ENCODE data around the gene PGGHG.
"Not testable (repeated sequence)": the region's sequence is repeated elsewhere in the genome, so short reads cannot be mapped to it uniquely, and the experiment has no call there.

The PGGHG gene

DNA sequence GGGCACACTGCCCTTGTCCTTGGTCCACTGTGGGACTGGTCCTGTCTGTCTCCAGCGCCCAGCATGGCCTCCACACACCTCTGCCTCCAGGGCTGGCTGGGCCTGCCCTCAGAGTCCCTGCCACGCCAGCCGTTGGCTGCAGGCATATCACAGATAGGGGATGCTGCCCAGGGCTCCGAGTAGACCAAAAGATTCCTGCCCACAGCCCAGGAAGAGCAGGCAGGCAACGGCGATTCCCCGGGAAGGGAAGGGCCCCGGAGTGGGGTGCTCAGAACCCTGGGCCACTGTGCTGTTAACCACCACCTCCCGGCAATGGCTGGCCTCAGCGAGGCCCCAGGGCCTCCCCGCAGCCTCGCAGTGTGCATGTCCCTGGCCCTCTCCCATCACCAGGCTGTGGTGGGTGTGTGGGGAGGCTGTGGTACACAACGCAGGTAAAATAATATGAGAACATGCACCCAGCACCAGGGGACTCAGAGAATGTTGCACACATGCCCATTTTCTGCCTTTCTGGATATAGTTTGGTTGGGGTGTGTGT lies 8.2 kb downstream of the PGGHG start:
- H3K9me3 Mint-ChIP-seq = no peaks in the 10 kb centered on the region
- H3K27ac Mint-ChIP-seq = no peak overlapping the region
- peaks cover 6% of the 10 kb centered on the region for H3K4me1 Mint-ChIP-seq (ENCODE audit: low read depth)
- H3K4me3 Mint-ChIP-seq = no peak overlapping the region
- H3K36me3 Mint-ChIP-seq (ENCODE audit: low read depth) = peaks cover 8% of the 10 kb centered on the region
- peak; percentile 32 for DNase-seq
- H3K27me3 Mint-ChIP-seq = no peaks in the 10 kb centered on the region

DNA sequence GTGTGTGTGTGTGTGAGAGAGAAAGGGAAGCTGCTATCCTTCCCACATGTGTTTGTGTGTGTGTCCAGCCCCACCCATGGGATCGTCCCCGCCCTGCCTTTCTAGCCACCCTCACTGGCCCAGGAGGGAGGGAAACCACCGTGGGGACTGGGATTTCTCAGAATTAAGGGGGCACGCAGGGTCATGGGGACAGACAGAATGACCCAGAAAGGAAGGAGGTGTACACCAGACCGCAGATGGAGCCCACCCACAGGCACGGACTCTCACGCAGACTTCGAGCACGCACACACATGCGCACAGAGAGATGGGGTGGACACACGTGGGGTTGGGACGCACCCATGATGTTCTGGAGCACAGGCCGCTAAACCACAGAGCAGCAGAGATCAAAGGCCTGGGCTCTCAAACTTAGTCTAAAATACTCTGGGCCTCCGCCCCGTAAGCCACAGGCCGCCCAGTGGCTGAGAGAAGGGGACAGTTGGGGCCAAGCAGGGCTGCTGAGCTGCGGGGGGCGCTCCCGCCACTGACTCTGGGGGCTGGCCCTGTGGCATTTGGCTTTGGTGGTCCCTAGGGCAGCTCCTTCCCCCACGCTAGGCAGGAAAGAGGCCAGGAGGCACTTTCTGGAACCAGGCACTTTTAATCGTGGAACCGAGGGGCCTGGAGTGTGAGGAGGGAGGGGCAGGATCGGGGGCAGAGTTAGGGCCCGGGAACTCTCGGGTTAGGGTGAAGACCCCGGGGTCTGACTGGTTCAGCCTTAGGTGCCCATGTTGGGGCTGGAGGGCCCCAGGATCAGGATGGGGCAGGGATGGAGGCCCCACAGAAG lies 8.9 kb downstream of the PGGHG start:
- Mint-ChIP-seq H3K27me3 (no peaks in the 10 kb centered on the region), H3K4me3 (no peak overlapping the region), H3K36me3 (ENCODE audit: low read depth) (peaks cover 8% of the 10 kb centered on the region), H3K9me3 (no peaks in the 10 kb centered on the region), H3K27ac (no peak overlapping the region), H3K4me1 (ENCODE audit: low read depth) (peaks cover 9% of the 10 kb centered on the region)
- DNase-seq = peak; percentile 42

DNA sequence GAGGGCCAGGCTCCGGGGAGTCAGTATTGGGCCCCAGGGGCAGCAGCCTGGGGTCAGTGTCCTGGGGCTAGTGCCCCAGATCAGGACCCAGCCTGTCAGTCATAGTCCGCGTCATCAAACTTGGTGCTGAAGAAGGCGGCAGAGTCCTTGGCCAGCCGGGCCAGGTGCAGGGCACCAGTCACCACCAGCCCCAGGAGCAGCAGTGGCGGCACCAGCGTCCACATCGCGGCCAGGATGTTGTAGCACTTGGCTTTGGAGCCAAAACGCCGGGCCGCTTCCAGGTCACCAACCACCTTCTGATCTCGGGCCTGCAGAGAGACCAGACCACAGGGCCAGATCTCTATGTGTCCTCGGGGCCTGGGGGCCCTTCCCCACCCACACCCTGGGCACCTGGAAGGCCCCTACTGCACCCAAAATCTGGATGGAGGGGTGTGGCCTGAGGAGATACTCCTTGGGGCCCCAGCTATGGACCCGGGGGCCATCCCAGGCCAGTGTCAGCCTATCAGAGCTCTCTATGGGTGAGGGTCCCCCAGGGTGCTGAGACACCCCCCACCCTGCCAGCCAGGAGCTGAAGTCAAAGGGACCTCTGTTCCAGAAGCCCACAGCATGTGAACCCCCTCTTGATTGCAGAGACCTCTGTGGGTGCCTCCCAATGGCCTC lies 9.6 kb downstream of the PGGHG start:
- Mint-ChIP-seq H3K9me3 (no peaks in the 10 kb centered on the region), H3K4me3 (no peak overlapping the region), H3K4me1 (ENCODE audit: low read depth) (peaks cover 15% of the 10 kb centered on the region), H3K27ac (no peak overlapping the region), H3K27me3 (no peaks in the 10 kb centered on the region), H3K36me3 (ENCODE audit: low read depth) (peaks cover 4% of the 10 kb centered on the region)
- DNase-seq = peak; percentile 32

DNA sequence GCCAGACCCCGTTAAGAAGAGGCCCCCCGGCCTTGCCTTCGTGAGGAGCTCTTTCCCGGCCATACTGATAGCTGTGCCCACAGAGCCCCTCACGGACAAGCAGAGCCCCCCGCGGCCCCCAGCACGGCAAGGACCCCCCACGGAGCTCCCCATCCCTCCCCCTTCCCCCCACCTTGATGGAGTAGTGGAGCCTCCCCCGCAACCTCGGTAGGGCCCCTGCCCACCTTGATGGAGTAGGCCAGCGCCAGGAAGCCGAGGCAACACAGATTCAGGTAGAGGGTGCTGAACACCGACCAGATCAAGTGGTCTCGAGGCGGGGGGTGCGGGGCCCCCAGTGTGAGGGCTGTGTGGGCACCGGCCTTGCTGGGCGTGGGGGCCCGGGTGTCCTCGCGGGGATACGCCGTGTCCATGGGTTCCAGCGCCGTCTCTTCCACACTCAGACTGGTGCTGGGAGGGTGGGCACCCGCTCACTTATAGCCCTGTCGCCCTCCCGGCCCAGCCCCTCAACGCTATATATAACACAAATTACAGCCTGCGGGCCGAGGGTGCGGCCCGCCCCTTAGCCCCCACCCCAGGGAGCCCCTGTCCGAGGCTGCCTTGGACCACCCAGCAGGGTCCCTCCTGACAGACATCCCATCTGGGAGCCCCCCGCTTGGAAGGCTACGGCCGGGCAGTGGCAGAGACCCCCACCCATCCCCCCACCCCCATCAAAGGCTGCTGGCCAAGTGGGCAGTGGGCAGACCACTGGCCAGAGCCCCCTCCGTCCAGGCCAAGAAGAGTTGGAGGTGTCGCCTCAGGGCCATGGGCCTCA lies 10.4 kb downstream of the PGGHG start, which contains the start of gene IFITM5:
Gene IFITM5, minus strand, starts transcription at position 446 of the 811 bp plus-strand sequence. Its CDS starts 36 bp downstream, at position 410.
- H3K4me3 Mint-ChIP-seq = no peak within 1 kb of the TSS
- DNase-seq = no peak

DNA sequence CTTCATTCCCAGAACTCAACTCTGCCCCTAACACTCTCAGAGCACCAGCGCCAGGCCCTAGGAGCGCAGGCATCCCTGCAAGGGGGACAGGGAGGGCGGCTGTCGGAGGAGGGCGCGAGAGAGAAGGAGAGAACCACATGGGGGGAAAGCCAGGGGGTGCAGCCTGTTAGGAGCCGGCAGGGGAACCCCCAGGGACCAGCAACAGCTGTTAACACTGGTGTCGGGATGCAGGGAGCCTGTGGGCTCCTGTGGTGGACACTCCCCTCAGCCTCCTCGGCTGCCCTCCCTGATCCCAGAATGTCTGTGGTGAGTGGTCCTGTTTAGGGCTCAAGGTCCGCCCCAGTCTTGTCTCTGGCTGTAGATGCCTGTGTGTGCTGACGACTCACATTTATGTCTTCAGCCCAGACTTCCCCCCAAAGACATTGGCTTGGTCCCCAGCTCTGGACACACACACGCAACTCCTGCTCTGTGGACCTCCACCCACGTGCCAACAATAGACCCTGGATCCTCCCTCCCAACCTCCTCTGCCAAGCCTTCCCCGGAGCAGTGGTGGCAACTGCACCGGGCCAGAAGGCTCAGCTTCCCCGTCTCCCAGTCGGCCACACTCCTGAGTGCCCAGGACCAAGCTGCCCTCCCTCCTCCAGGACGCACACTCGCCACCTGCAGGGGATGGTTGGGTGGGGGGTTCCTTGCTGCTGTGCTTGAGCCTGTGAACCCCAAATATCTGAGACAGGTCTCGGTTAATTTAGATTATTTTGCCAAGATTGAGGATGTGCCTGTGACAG lies 11.2 kb downstream of the PGGHG start:
- DNase-seq = no peak
- no peaks in the 10 kb centered on the region for H3K36me3 Mint-ChIP-seq (ENCODE audit: low read depth)
- no peak overlapping the region for H3K4me3 Mint-ChIP-seq
- H3K4me1 Mint-ChIP-seq (ENCODE audit: low read depth) = peaks cover 25% of the 10 kb centered on the region
- no peaks in the 10 kb centered on the region for H3K27me3 Mint-ChIP-seq
- no peaks in the 10 kb centered on the region for H3K9me3 Mint-ChIP-seq
- H3K27ac Mint-ChIP-seq = no peak overlapping the region

More for the DNA sequence above, 10.4 kb downstream of the PGGHG start, which contains the start of gene IFITM5:
- peaks cover 20% of the 10 kb centered on the region for H3K4me1 Mint-ChIP-seq (ENCODE audit: low read depth)
- H3K9me3 Mint-ChIP-seq = no peaks in the 10 kb centered on the region
- no peaks in the 10 kb centered on the region for H3K27me3 Mint-ChIP-seq
- peaks cover 3% of the 10 kb centered on the region for H3K36me3 Mint-ChIP-seq (ENCODE audit: low read depth)
- H3K27ac Mint-ChIP-seq = no peak within 1 kb of the TSS

DNA sequence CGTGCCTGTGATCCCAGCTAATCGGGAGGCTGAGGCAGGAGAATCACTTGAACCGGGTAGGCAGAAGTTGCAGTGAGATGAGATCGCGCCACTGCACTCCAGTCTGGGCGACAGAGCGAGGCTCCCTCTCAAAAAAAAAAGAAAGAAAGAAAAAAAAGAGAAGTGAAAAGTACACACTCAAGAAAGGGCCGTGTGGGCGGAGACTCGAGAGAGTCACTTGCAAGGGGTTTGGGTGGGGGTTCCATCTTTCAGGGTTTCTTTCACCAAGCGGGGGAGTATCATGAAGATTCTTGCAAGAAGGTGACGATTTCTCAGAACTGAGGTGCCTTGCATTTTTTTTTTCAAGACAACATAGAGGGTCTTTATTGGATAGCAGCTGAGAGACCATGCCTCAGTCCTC lies 14.4 kb downstream of the PGGHG start:
- no peak overlapping the region for H3K4me3 Mint-ChIP-seq
- H3K27me3 Mint-ChIP-seq = no peaks in the 10 kb centered on the region
- H3K27ac Mint-ChIP-seq = no peak overlapping the region
- no peak for DNase-seq
- peaks cover 5% of the 10 kb centered on the region for H3K36me3 Mint-ChIP-seq (ENCODE audit: low read depth)
- no peaks in the 10 kb centered on the region for H3K9me3 Mint-ChIP-seq
- H3K4me1 Mint-ChIP-seq (ENCODE audit: low read depth) = peaks cover 44% of the 10 kb centered on the region

DNA sequence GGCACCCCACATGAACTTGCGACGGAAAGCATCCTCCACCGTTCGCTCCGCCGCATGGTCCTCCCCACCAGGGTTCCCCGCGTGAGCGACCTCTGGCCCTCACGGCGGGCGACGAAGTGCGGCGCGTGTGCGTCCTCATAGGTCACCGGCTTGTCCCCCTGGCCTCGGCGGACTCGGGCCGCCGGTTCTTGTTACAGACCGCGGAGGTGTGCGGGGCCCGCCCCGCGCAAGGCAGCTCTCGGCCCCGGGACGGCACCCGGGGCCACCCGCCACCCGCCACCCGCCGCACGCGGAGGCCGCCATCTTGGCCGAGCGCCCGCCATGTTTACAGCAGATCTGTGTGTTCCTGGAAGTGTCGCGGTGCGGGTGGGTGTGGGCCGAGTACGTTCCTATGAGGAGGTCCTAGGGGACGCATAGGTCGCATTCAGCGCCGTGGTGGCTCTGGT lies 15.2 kb downstream of the PGGHG start:
- peaks cover 45% of the 10 kb centered on the region for H3K4me1 Mint-ChIP-seq (ENCODE audit: low read depth)
- no peak for DNase-seq
- H3K27me3 Mint-ChIP-seq = no peaks in the 10 kb centered on the region
- H3K27ac Mint-ChIP-seq = no peak overlapping the region
- no peak overlapping the region for H3K4me3 Mint-ChIP-seq
- H3K9me3 Mint-ChIP-seq = no peaks in the 10 kb centered on the region
- peaks cover 12% of the 10 kb centered on the region for H3K36me3 Mint-ChIP-seq (ENCODE audit: low read depth)

DNA sequence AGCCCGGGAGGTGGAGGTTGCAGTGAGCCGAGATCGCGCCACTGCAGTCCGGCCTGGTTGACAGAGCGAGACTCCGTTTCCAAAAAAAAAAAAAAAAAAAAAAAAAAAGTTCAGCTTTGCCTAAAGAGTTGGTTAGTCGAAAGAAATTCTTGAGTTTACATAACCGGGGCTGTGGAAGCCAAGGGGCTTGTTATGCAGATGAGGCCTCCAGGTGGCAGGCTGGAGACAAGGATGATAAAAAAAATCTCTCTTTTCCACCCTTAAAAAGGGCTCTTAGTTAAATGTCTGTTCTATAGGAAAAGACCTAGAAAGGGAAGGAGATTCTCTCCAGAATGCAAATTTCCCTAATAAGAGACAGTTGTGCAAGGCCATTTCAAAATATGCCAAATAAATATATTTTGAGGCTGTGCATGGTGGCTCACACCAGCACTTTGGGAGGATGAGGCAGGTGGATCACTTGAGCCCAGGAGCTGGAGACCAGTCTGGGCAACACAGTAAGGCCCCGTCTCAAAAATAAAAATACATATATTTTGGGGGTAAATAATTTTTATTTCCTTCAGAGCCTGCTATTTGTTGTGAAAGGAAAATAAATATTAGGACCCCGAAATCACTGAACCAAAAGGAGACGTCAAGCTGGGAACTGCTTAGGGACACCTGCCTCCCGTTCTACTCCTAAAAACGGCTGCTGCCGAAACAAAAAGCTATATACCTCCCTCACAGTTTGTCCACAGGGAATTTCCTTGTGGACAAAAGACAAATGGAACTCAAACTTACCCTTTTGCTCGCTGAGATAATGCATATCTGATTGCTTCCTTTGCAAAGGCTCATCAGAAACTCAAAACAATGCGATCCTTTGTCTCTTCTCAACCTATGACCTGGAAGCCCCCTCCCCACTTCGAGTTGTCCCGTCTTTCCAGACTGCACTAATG lies 16.3 kb downstream of the PGGHG start:
- H3K9me3 Mint-ChIP-seq = no peaks in the 10 kb centered on the region
- peaks cover 52% of the 10 kb centered on the region for H3K4me1 Mint-ChIP-seq (ENCODE audit: low read depth)
- H3K27me3 Mint-ChIP-seq = no peaks in the 10 kb centered on the region
- H3K36me3 Mint-ChIP-seq (ENCODE audit: low read depth) = peaks cover 22% of the 10 kb centered on the region
- peak; percentile 60 for DNase-seq
- H3K27ac Mint-ChIP-seq = no peak overlapping the region
- H3K4me3 Mint-ChIP-seq = no peak overlapping the region

DNA sequence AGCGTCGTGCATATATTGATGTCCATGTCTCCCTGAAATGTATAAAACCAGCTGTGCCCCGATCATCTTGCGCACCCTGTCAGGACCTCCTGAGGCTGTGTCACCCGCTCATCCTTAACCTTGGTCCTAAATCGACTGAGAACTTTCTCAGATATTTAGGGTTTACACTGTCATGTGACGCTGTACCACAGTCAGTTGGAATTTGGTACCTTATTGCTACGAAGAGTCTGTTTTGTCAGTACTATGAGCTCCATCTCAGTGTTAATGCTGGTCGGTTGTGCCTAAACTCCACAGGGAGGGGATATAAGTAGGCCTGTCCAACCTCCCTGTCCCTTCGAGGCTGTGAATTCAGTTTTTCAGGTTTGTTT lies 16.9 kb downstream of the PGGHG start:
- Mint-ChIP-seq H3K36me3 (ENCODE audit: low read depth) (peaks cover 22% of the 10 kb centered on the region), H3K9me3 (no peaks in the 10 kb centered on the region), H3K27me3 (no peaks in the 10 kb centered on the region), H3K4me3 (no peak overlapping the region), H3K4me1 (ENCODE audit: low read depth) (peaks cover 52% of the 10 kb centered on the region), H3K27ac (peak overlapping the region; percentile 37)
- DNase-seq = no peak

DNA sequence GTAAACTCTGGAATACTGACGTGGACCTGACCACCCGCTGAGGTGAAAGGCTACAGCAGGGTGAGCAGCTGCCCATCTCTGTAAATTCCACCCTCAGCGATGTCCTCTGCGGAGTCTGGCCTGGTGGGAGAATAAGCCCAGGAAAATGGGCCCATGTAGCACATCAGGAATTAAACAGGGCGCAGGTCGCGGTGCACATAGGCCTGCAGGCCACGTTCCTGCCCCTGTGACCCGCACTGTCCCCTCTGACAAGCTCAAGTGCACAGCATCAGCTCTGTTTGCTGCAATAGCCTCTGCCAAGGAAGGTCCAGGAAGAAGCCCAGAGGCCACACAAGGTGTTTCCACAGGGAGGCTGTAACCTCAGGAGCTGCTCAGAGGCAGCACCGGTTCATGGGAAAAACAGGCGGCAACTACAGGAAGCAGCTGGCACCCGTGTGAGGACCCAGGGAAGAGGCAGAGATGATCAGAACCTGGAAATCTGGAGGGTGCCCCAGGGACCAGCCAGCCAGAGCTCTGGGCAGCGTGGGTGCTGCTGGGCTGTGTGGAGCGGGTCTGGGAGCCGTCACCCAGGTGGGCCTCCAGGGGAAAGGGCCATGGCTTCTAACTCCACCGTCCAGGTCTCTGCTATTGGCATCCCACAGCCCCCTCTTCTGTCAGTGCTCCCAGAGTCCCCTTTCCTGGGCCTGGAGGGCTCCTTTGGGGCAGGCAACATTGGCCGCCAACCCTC lies 17.9 kb downstream of the PGGHG start:
- Mint-ChIP-seq H3K27ac (peak overlapping the region; percentile 77), H3K4me3 (peak overlapping the region; percentile 91), H3K4me1 (ENCODE audit: low read depth) (peaks cover 55% of the 10 kb centered on the region), H3K9me3 (no peaks in the 10 kb centered on the region), H3K36me3 (ENCODE audit: low read depth) (peaks cover 22% of the 10 kb centered on the region), H3K27me3 (no peaks in the 10 kb centered on the region)
- no peak for DNase-seq

DNA sequence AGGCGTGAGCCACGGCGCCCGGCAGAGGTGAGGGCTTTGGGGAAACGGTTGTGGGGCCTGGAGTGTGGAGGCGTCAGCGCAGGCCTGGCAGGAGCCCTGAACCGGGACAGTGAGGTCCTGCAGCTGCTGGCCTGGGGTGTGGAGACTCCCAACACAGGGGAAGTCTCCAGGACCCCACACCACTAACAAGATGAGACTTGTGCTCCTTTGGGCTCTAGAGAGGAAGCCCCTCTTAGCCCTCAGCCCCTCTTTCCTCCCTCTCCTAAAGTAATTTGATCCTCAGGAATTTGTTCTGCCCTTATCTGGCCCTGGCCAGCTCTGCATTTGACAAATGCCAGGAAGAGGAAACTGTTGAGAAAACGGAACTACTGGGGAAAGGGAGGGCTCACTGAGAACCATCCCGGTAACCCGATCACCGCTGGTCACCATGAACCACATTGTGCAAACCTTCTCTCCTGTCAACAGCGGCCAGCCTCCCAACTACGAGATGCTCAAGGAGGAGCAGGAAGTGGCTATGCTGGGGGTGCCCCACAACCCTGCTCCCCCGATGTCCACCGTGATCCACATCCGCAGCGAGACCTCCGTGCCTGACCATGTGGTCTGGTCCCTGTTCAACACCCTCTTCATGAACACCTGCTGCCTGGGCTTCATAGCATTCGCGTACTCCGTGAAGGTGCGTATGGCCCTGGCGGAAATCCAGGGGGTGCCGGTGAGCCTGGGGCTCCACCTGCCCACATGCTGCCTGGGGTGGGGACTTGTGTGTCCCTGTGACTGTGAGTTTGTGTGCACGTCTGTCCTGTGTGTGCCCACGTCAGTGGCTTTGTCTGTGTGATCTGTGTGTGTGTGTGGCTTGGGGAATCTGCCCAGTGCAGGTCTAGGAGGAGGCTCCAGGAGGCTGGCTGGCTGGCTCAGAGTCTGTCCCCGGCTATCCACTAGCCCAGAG lies 19.1 kb downstream of the PGGHG start, which contains the start of gene IFITM2:
Gene IFITM2, plus strand, starts transcription at position 51 of the 943 bp plus-strand sequence. Its CDS starts 377 bp downstream, at position 428.
- Mint-ChIP-seq H3K27ac (peak within 1 kb of the TSS; percentile 96), H3K36me3 (ENCODE audit: low read depth) (peaks cover 22% of the 10 kb centered on the region), H3K4me3 (peak within 1 kb of the TSS; percentile 91), H3K4me1 (ENCODE audit: low read depth) (peaks cover 60% of the 10 kb centered on the region)
- not testable (repeated sequence) for H3K27me3 Mint-ChIP-seq, H3K9me3 Mint-ChIP-seq
- peak; percentile 72 for DNase-seq

Data from activated T-cell treated with anti-CD3 and anti-CD28 coated beads, Interleukin-2, amount 50 U/mL, for 24 hours (primary cell).